Parathyroid adenoma (tissue), 2 donors: ENCODE results near the gene GARIN1A.

Source experiments
- H2AFZ ChIP-seq: fragments of 300-600 bp; sonication (generic); one replicate; pipeline ENCODE4 v1.7.0; 2017; ENCODE audit warnings: antibody characterized with exemption, mild to moderate bottlenecking
- H3K27ac ChIP-seq: fragments of 300-600 bp; sonication (generic); one replicate; pipeline ENCODE4 v1.7.0; 2017
- H3K27me3 ChIP-seq: fragments of 300-600 bp; sonication (generic); one replicate; pipeline ENCODE4 v1.7.0; 2017; ENCODE audit warnings: low read length; ENCODE audit not compliant: control insufficient read depth, insufficient read depth
- H3K36me3 ChIP-seq: fragments of 300-600 bp; sonication (generic); one replicate; pipeline ENCODE4 v1.7.0; 2017; ENCODE audit warnings: low read length; ENCODE audit not compliant: control insufficient read depth, insufficient read depth
- H3K4me1 ChIP-seq: fragments of 300-600 bp; sonication (generic); one replicate; pipeline ENCODE4 v1.7.0; 2017; ENCODE audit warnings: control low read depth
- H3K4me2 ChIP-seq: fragments of 300-600 bp; sonication (generic); one replicate; pipeline ENCODE4 v1.7.0; 2017; ENCODE audit warnings: low read length
- H3K4me3 ChIP-seq: fragments of 300-600 bp; sonication (generic); one replicate; pipeline ENCODE4 v1.7.0; 2017; ENCODE audit warnings: low read depth, low read length
- H3K79me2 ChIP-seq: fragments of 300-600 bp; sonication (generic); one replicate; pipeline ENCODE4 v1.7.0; 2017; ENCODE audit warnings: control low read depth
- H3K9ac ChIP-seq: fragments of 300-600 bp; sonication (generic); one replicate; pipeline ENCODE4 v1.7.0; 2017; ENCODE audit warnings: mild to moderate bottlenecking
- H3K9me3 ChIP-seq: fragments of 300-600 bp; sonication (generic); one replicate; pipeline ENCODE4 v1.7.0; 2017; ENCODE audit warnings: low read length; ENCODE audit not compliant: control insufficient read depth
- CTCF ChIP-seq: fragments of 300-600 bp; sonication (generic); IDR thresholded peaks from one replicate; pipeline ENCODE4 v1.7.0; 2017; ENCODE audit warnings: antibody characterized with exemption, mild to moderate bottlenecking
- donor health status: primary hyperparathyroidism.

Gene GARIN1A

GRCh38 chr7:128666200-128666599, 5.9 kb upstream of the GARIN1A start:
- Histone ChIP-seq H3K4me3 (no peak overlapping the region), H3K79me2 (no peaks in the 10 kb centered on the region), H3K36me3 (no peaks in the 10 kb centered on the region), H3K4me1 (no peaks in the 10 kb centered on the region), H3K27ac (no peak overlapping the region), H3K9me3 (no peaks in the 10 kb centered on the region), H3K27me3 (no peaks in the 10 kb centered on the region), H3K9ac (no peak overlapping the region), H3K4me2 (no peak overlapping the region), H2AFZ (no peak overlapping the region)
- TF ChIP-seq CTCF, result peak; percentile 8

GRCh38 chr7:128672927-128673517, 930 bp downstream of the GARIN1A start:
- Histone ChIP-seq H3K4me2 (no peak overlapping the region), H3K9ac (no peak overlapping the region), H3K36me3 (no peaks in the 10 kb centered on the region), H3K4me1 (no peaks in the 10 kb centered on the region), H3K9me3 (no peaks in the 10 kb centered on the region), H3K27ac (no peak overlapping the region), H3K79me2 (no peaks in the 10 kb centered on the region), H2AFZ (no peak overlapping the region), H3K4me3 (no peak overlapping the region), H3K27me3 (no peaks in the 10 kb centered on the region)
- peak; percentile 26 for TF ChIP-seq CTCF

GRCh38 chr7:128673571-128673970, 1.5 kb downstream of the GARIN1A start:
- no peak for TF ChIP-seq CTCF
- Histone ChIP-seq H3K79me2 (no peaks in the 10 kb centered on the region), H3K9ac (no peak overlapping the region), H3K4me2 (no peak overlapping the region), H3K4me1 (no peaks in the 10 kb centered on the region), H2AFZ (no peak overlapping the region), H3K27ac (no peak overlapping the region), H3K4me3 (no peak overlapping the region), H3K9me3 (no peaks in the 10 kb centered on the region), H3K36me3 (no peaks in the 10 kb centered on the region), H3K27me3 (no peaks in the 10 kb centered on the region)

GRCh38 chr7:128676665-128677064, 4.6 kb downstream of the GARIN1A start:
- H3K4me3 ChIP-seq, result no peak overlapping the region
- H3K4me1 ChIP-seq, result no peaks in the 10 kb centered on the region
- H3K27me3 ChIP-seq, result no peaks in the 10 kb centered on the region
- no peaks in the 10 kb centered on the region for H3K79me2 ChIP-seq
- TF ChIP-seq CTCF, result no peak
- H3K27ac ChIP-seq, result no peak overlapping the region
- no peaks in the 10 kb centered on the region for H3K36me3 ChIP-seq
- no peak overlapping the region for H3K4me2 ChIP-seq
- H2AFZ ChIP-seq, result no peak overlapping the region
- no peaks in the 10 kb centered on the region for H3K9me3 ChIP-seq
- no peak overlapping the region for H3K9ac ChIP-seq

- H3K27me3 ChIP-seq, result no peaks in the 10 kb centered on the region
- H3K9ac ChIP-seq, result no peak overlapping the region
- no peaks in the 10 kb centered on the region for H3K79me2 ChIP-seq
- TF ChIP-seq CTCF, result no peak
- H3K9me3 ChIP-seq, result no peaks in the 10 kb centered on the region
- H3K27ac ChIP-seq, result no peak overlapping the region
- H3K4me2 ChIP-seq, result no peak overlapping the region
- H2AFZ ChIP-seq, result no peak overlapping the region
- no peaks in the 10 kb centered on the region for H3K36me3 ChIP-seq
- H3K4me1 ChIP-seq, result no peaks in the 10 kb centered on the region
- H3K4me3 ChIP-seq, result no peak overlapping the region
Observed at GRCh38 chr7:128679920-128680319, 7.8 kb downstream of the GARIN1A start.
